SK-N-MC (cell line): Measurements from ENCODE around the gene IRS1.
"Not testable (repeated sequence)": the region's sequence is repeated elsewhere in the genome, so short reads cannot be mapped to it uniquely, and the experiment has no call there.

Experiments used
- DNase-seq: peaks from one replicate; pipeline ENCODE4 v3.0.0-alpha.2; 2011; ENCODE audit warnings: low read depth, low spot score
- H3K27ac ChIP-seq: fragments of 200-600 bp; sonication (generic); 2 replicates; pipeline ENCODE4 v1.5.1; 2016; ENCODE audit warnings: mixed run types
- H3K36me3 ChIP-seq: fragments of 200-600 bp; sonication (generic); 2 replicates; pipeline ENCODE4 v1.6.1; 2017; ENCODE audit warnings: antibody characterized with exemption, low read length, mixed read lengths; ENCODE audit not compliant: insufficient read depth
- H3K4me3 ChIP-seq: fragments of 200-600 bp; sonication (generic); 2 replicates; pipeline ENCODE4 v1.5.1; 2016
- H3K9ac ChIP-seq: fragments of 200-600 bp; sonication (generic); 2 replicates; pipeline ENCODE4 v1.8.0; 2017; ENCODE audit warnings: mixed run types, mixed read lengths; ENCODE audit not compliant: insufficient read length
- H3K9me3 ChIP-seq: fragments of 200-600 bp; sonication (generic); 2 replicates; pipeline ENCODE4 v1.6.1; 2017; ENCODE audit warnings: low read depth, mild to moderate bottlenecking, antibody characterized with exemption, low read length, moderate library complexity, mixed read lengths
- EZH2 ChIP-seq: fragments of 200-600 bp; sonication (generic); IDR thresholded peaks from one replicate; pipeline ENCODE4 v1.6.1; 2017; ENCODE audit warnings: antibody characterized with exemption
- FOXP2 ChIP-seq: optimal IDR thresholded peaks from 2 replicates; pipeline ENCODE3; 2011; ENCODE audit warnings: mild to moderate bottlenecking, moderate library complexity; ENCODE audit not compliant: insufficient read depth; ENCODE audit errors: extremely low read length, control extremely low read depth
- POLR2AphosphoS5 ChIP-seq: IDR thresholded peaks from 2 replicates; pipeline ENCODE4 v1.6.1; 2012; ENCODE audit warnings: mild to moderate bottlenecking, low read depth, low read length, borderline replicate concordance

Gene IRS1

GRCh38 chr2:226799211-226799975 is at the start of gene IRS1:
Gene IRS1, minus strand, starts transcription at chr2:226799820. Its CDS starts 1,082 bp downstream, at chr2:226798738.
- Histone ChIP-seq H3K9ac (peak within 1 kb of the TSS; percentile 60), H3K4me3 (peak within 1 kb of the TSS; percentile 91), H3K9me3 (no peaks in the 10 kb centered on the region), H3K36me3 (peaks cover 14% of the 10 kb centered on the region), H3K27ac (0 out of 2 replicates have a peak within 1 kb of the TSS, but pooled peaks have one; percentile 38)
- DNase-seq, result no peak
- TF ChIP-seq POLR2AphosphoS5 (peak; percentile 45; the same call in 1 of the 2 replicates), FOXP2 (no peak)

- H3K27ac ChIP-seq, result no peak overlapping the region
- TF ChIP-seq POLR2AphosphoS5 (no peak), FOXP2 (no peak), EZH2 (no peak)
- no peak overlapping the region for H3K4me3 ChIP-seq
- H3K9ac ChIP-seq, result no peak overlapping the region
- no peaks in the 10 kb centered on the region for H3K9me3 ChIP-seq
- DNase-seq, result no peak
- H3K36me3 ChIP-seq, result no peaks in the 10 kb centered on the region
These were observed 49.7 kb upstream of the IRS1 start for GRCh38 chr2:226849349-226849748.

- Histone ChIP-seq H3K9ac (no peak overlapping the region), H3K9me3 (no peaks in the 10 kb centered on the region), H3K36me3 (no peaks in the 10 kb centered on the region), H3K27ac (no peak overlapping the region), H3K4me3 (no peak overlapping the region)
- TF ChIP-seq POLR2AphosphoS5 (no peak), EZH2 (no peak), FOXP2 (no peak)
- DNase-seq, result no peak
These were observed 47.9 kb upstream of the IRS1 start for GRCh38 chr2:226847511-226847910.

- Histone ChIP-seq H3K27ac (no peak overlapping the region), H3K9ac (no peak overlapping the region), H3K4me3 (no peak overlapping the region), H3K36me3 (no peaks in the 10 kb centered on the region), H3K9me3 (no peaks in the 10 kb centered on the region)
- TF ChIP-seq EZH2 (no peak), FOXP2 (no peak), POLR2AphosphoS5 (no peak)
- no peak for DNase-seq
These were observed 47.5 kb upstream of the IRS1 start for GRCh38 chr2:226847090-226847489.

- no peaks in the 10 kb centered on the region for H3K9me3 ChIP-seq
- no peak overlapping the region for H3K4me3 ChIP-seq
- DNase-seq, result no peak
- no peak overlapping the region for H3K9ac ChIP-seq
- H3K36me3 ChIP-seq, result peaks cover 4% of the 10 kb centered on the region; the same call in 1 of the 2 replicates
- TF ChIP-seq POLR2AphosphoS5, result no peak
- no peak for TF ChIP-seq EZH2
- TF ChIP-seq FOXP2, result no peak
- no peak overlapping the region for H3K27ac ChIP-seq
These were observed 45.9 kb upstream of the IRS1 start for GRCh38 chr2:226845386-226846116.

- not testable (repeated sequence) for H3K4me3 ChIP-seq, H3K9ac ChIP-seq, H3K36me3 ChIP-seq, H3K27ac ChIP-seq, H3K9me3 ChIP-seq, DNase-seq
These were observed 43.4 kb upstream of the IRS1 start for GRCh38 chr2:226843001-226843400.

- no peak overlapping the region for H3K27ac ChIP-seq
- H3K9ac ChIP-seq, result no peak overlapping the region
These were observed 40.3 kb upstream of the IRS1 start for GRCh38 chr2:226839951-226840350.

GRCh38 chr2:226839161-226839560 is 39.5 kb upstream of the IRS1 start:
- no peak for DNase-seq
- no peak for TF ChIP-seq FOXP2
- no peaks in the 10 kb centered on the region for H3K9me3 ChIP-seq
- H3K9ac ChIP-seq, result no peak overlapping the region
- H3K4me3 ChIP-seq, result no peak overlapping the region
- peaks cover 9% of the 10 kb centered on the region for H3K36me3 ChIP-seq
- H3K27ac ChIP-seq, result no peak overlapping the region

More at GRCh38 chr2:226839951-226840350, 40.3 kb upstream of the IRS1 start:
- TF ChIP-seq POLR2AphosphoS5 (no peak), FOXP2 (no peak)
- H3K9me3 ChIP-seq, result no peaks in the 10 kb centered on the region
- peaks cover 9% of the 10 kb centered on the region for H3K36me3 ChIP-seq
- no peak for DNase-seq
- H3K4me3 ChIP-seq, result no peak overlapping the region

GRCh38 chr2:226838722-226839121 is 39.1 kb upstream of the IRS1 start:
- peaks cover 9% of the 10 kb centered on the region for H3K36me3 ChIP-seq
- no peak overlapping the region for H3K4me3 ChIP-seq
- DNase-seq, result no peak
- H3K9ac ChIP-seq, result no peak overlapping the region
- H3K9me3 ChIP-seq, result no peaks in the 10 kb centered on the region
- no peak overlapping the region for H3K27ac ChIP-seq
- TF ChIP-seq POLR2AphosphoS5 (no peak), FOXP2 (no peak), EZH2 (no peak)
